ENCODE data around the gene RNF175. TPM values are rescaled to one million over a fixed set of nuclear protein-coding genes. Genes with fewer than 3 reads are reported as not detected.

The RNF175 gene
- total RNA-seq, 2 experiments from 2014 or later: not detected

GRCh38 chr4:153780221-153780620 lies 20.4 kb upstream of the RNF175 start:
- DNase-seq (no peak), ATAC-seq (no peak)
- no peaks in the 10 kb centered on the region for H3K4me1 Mint-ChIP-seq
- no peak overlapping the region for H3K27ac Mint-ChIP-seq
- H3K27me3 Mint-ChIP-seq: peaks cover 68% of the 10 kb centered on the region
- no peak overlapping the region for H3K4me3 Mint-ChIP-seq
- CTCF ChIA-PET: interaction anchor here (1.7 to 1.8 kb wide), 2 partner anchors 10 to 31 kb away, joined by 4 to 6 read pairs; no protein-coding TSS in a partner anchor
- H3K36me3 Mint-ChIP-seq: no peaks in the 10 kb centered on the region
- no peaks in the 10 kb centered on the region for H3K9me3 Mint-ChIP-seq (ENCODE audit: low read depth)

- no peaks in the 10 kb centered on the region for H3K4me1 Mint-ChIP-seq
- H3K27me3 Mint-ChIP-seq: peaks cover 61% of the 10 kb centered on the region
- CTCF ChIA-PET: no interaction called here
- no peak overlapping the region for H3K4me3 Mint-ChIP-seq
- ATAC-seq (no peak), DNase-seq (no peak)
- H3K27ac Mint-ChIP-seq: no peak overlapping the region
- H3K36me3 Mint-ChIP-seq: no peaks in the 10 kb centered on the region
- H3K9me3 Mint-ChIP-seq (ENCODE audit: low read depth): no peaks in the 10 kb centered on the region
These were observed 18.6 kb upstream of the RNF175 start for GRCh38 chr4:153778383-153778782.

DNA sequence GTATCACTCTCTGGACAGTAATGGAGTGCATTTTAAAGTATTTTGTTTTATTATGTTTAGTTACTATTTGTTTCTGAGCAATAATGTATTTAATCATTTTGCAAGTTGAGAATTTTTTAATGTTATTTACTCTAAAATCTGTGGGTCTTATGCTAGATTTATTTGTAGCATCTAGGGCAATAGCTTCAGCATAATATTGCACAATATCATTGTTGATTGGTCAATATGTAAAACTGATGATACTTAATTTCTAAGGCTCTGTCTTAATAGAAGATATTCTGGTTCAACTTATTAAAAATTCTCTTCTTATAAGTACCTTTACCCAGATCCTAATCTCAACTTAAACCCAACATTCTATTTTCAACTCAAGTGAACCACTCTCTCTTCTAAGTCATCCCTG lies 17.6 kb upstream of the RNF175 start:
- Mint-ChIP-seq H3K27ac (no peak overlapping the region), H3K9me3 (ENCODE audit: low read depth) (no peaks in the 10 kb centered on the region), H3K27me3 (peaks cover 63% of the 10 kb centered on the region)

GRCh38 chr4:153776601-153777000 lies 16.8 kb upstream of the RNF175 start:
- CTCF ChIA-PET: no interaction called here
- DNase-seq (no peak), ATAC-seq (no peak)
- peaks cover 63% of the 10 kb centered on the region for H3K27me3 Mint-ChIP-seq
- H3K27ac Mint-ChIP-seq: no peak overlapping the region
- no peaks in the 10 kb centered on the region for H3K4me1 Mint-ChIP-seq
- no peak overlapping the region for H3K4me3 Mint-ChIP-seq
- no peaks in the 10 kb centered on the region for H3K36me3 Mint-ChIP-seq
- H3K9me3 Mint-ChIP-seq (ENCODE audit: low read depth): no peaks in the 10 kb centered on the region

More for the DNA sequence above, 17.6 kb upstream of the RNF175 start:
- CTCF ChIA-PET: no interaction called here
- DNase-seq: no peak
- H3K4me3 Mint-ChIP-seq: no peak overlapping the region
- H3K4me1 Mint-ChIP-seq: no peaks in the 10 kb centered on the region
- no peaks in the 10 kb centered on the region for H3K36me3 Mint-ChIP-seq
- ATAC-seq: no peak

- Mint-ChIP-seq H3K4me1 (no peaks in the 10 kb centered on the region), H3K4me3 (no peak overlapping the region), H3K36me3 (no peaks in the 10 kb centered on the region), H3K27me3 (peaks cover 57% of the 10 kb centered on the region), H3K9me3 (ENCODE audit: low read depth) (no peaks in the 10 kb centered on the region), H3K27ac (no peak overlapping the region)
- no peak for DNase-seq
- ATAC-seq: no peak
- CTCF ChIA-PET: no interaction called here
These were observed 13.4 kb upstream of the RNF175 start for GRCh38 chr4:153773236-153773690.

DNA sequence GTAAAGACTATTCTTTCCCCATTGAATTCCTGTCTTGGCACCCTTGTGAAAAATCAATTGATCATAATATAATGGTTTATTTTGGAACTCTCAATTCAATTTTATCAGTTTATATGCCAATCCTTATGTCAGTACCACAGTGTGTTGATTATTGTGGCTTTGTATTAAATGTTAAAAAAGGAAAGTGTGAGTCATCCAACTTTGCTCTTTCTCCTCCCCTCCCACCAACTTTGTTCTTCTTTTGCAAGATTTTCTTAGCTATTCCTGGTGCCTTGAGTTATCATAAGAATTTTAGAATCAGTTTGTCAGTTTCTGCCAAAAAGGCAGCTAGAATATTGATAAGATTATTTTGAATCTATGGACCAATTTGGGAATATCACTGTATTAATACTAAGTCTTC lies 11.2 kb upstream of the RNF175 start:
- Mint-ChIP-seq H3K9me3 (ENCODE audit: low read depth) (no peaks in the 10 kb centered on the region), H3K27ac (no peak overlapping the region), H3K4me1 (no peaks in the 10 kb centered on the region), H3K4me3 (no peak overlapping the region), H3K27me3 (peaks cover 44% of the 10 kb centered on the region), H3K36me3 (no peaks in the 10 kb centered on the region)
- CTCF ChIA-PET: no interaction called here
- DNase-seq (no peak), ATAC-seq (no peak)

- H3K4me3 Mint-ChIP-seq: no peak overlapping the region
- H3K4me1 Mint-ChIP-seq: no peaks in the 10 kb centered on the region
- no peak for DNase-seq
- CTCF ChIA-PET: no interaction called here
- no peaks in the 10 kb centered on the region for H3K9me3 Mint-ChIP-seq (ENCODE audit: low read depth)
- H3K36me3 Mint-ChIP-seq: no peaks in the 10 kb centered on the region
- peaks cover 41% of the 10 kb centered on the region for H3K27me3 Mint-ChIP-seq
- ATAC-seq: no peak
- H3K27ac Mint-ChIP-seq: no peak overlapping the region
These were observed 6.9 kb upstream of the RNF175 start for GRCh38 chr4:153766758-153767157.

GRCh38 chr4:153765894-153766293 lies 6.1 kb upstream of the RNF175 start:
- DNase-seq (no peak), ATAC-seq (no peak)
- Mint-ChIP-seq H3K4me3 (no peak overlapping the region), H3K27me3 (peaks cover 43% of the 10 kb centered on the region), H3K36me3 (no peaks in the 10 kb centered on the region), H3K4me1 (no peaks in the 10 kb centered on the region), H3K27ac (no peak overlapping the region), H3K9me3 (ENCODE audit: low read depth) (no peaks in the 10 kb centered on the region)
- CTCF ChIA-PET: no interaction called here

DNA sequence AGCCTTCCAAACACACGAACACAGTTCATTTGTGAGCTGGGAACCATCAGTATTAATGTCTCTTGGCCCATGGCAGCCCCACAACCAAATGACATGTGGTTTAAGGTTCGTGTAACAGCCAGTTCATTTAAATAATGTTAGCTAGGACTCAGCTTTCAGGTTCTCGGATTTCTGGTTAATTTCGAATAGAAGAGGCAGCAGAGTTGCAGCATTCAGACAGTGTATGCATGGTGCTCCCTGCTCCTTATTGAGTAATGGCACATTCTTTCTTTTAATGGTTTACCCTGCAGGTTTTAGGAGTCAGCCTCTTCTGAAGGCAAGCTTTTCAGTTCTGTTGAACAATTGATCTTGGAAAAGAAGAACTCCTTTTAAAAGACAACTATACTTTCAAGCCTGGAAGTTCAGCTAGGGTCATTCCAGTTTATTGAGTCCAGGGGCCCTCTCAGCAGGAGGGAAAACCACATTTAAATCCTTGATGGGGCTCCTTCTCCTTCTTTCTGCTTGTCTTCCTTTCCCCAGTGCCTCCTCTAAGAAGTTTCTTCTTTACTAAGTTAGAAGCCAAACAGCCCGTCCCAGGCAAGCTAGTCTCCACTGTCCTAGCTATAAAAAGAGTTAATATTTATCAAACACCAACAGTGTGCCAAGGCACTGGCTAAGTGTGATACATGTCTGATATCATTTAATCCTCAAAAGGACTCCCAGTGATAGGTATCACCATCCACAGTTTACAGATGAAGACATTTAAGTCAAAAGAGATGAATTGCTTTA lies 5.0 kb upstream of the RNF175 start:
- no peak overlapping the region for H3K4me3 Mint-ChIP-seq
- DNase-seq (no peak), ATAC-seq (no peak)
- H3K27ac Mint-ChIP-seq: no peak overlapping the region
- CTCF ChIA-PET: interaction anchor here (1.0 to 1.5 kb wide), 3 partner anchors 14 to 21 kb away, joined by 4 read pairs; no protein-coding TSS in a partner anchor
- no peaks in the 10 kb centered on the region for H3K9me3 Mint-ChIP-seq (ENCODE audit: low read depth)
- peaks cover 48% of the 10 kb centered on the region for H3K27me3 Mint-ChIP-seq
- no peaks in the 10 kb centered on the region for H3K4me1 Mint-ChIP-seq
- H3K36me3 Mint-ChIP-seq: no peaks in the 10 kb centered on the region

- no peak overlapping the region for H3K27ac Mint-ChIP-seq
- H3K4me1 Mint-ChIP-seq: no peaks in the 10 kb centered on the region
- no peak overlapping the region for H3K4me3 Mint-ChIP-seq
- no peaks in the 10 kb centered on the region for H3K36me3 Mint-ChIP-seq
- CTCF ChIA-PET: interaction anchor here (0.8 to 1.5 kb wide), 2 partner anchors 14 to 485 kb away, joined by 3 to 4 read pairs; no protein-coding TSS in a partner anchor
- ATAC-seq: no peak
- H3K27me3 Mint-ChIP-seq: peaks cover 54% of the 10 kb centered on the region
- DNase-seq: no peak
- no peaks in the 10 kb centered on the region for H3K9me3 Mint-ChIP-seq (ENCODE audit: low read depth)
These were observed 3.6 kb upstream of the RNF175 start for GRCh38 chr4:153763404-153763803.

DNA sequence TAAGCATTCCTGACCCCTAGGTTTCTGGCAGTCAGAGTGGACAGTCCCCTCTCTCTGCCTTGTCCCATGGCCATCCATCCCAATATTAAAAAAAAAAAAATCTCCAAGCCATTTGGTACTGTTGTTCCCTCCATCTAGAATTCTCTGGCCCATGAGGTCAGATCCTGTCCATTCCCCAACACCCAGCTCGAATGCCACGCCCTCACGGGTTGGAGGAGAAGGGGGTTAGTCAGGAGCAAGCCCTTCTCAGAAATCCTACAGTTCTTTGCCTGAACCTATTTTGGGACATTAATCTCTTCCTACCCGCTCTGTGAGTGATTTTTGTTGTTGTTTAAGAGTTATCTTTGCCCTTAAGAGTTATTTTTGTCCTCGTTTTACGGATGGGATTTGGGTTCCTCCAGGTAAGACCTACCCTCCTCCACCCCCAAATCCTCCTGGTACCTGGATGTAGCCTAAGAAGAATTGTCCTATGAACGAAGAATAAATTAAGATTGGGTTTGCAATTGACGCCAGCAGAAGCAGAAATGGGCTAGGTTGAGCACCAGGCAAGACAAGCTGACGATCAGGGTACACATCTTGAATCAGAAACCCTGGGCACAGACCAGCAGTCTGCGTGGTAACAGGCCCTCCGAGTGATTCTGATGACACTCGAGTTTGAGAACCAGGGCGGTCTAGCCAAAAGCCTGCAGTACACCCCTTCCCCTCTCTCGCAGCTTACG lies 977 bp downstream of the RNF175 start:
- Mint-ChIP-seq H3K36me3 (no peaks in the 10 kb centered on the region), H3K4me3 (no peak overlapping the region)
- CTCF ChIA-PET: interaction anchor here (0.9 kb wide), 1 partner anchor 9 kb away, joined by 3 read pairs; no protein-coding TSS in a partner anchor

DNA sequence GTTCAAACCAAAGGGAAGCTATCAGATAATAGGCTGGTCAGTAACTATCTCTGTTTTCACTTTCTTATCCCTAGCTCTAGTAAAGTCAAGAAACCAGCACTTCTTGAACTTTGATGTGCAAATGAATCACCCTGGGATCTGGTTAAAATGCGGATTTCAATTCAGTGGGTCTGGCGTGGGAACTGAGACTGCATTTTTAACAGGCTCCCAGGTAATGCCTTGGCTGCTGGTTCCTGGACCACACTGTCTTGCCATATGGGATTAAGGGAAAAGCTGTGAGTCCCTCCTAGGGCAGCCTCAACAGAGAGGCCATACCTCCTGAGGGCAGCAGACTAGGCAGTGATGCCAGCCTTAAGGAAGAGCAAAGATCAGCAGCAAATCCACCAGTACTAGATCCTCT lies 1.7 kb downstream of the RNF175 start:
- H3K36me3 Mint-ChIP-seq: no peaks in the 10 kb centered on the region
- no peak for ATAC-seq
- no peaks in the 10 kb centered on the region for H3K9me3 Mint-ChIP-seq (ENCODE audit: low read depth)
- no peak for DNase-seq
- CTCF ChIA-PET: interaction anchor here (0.9 kb wide), 1 partner anchor 9 kb away, joined by 3 read pairs; no protein-coding TSS in a partner anchor
- H3K27me3 Mint-ChIP-seq: peaks cover 75% of the 10 kb centered on the region
- H3K4me1 Mint-ChIP-seq: no peaks in the 10 kb centered on the region
- no peak overlapping the region for H3K4me3 Mint-ChIP-seq
- no peak overlapping the region for H3K27ac Mint-ChIP-seq

More for the DNA sequence above, 977 bp downstream of the RNF175 start:
- no peak for DNase-seq
- H3K4me1 Mint-ChIP-seq: no peaks in the 10 kb centered on the region
- no peak overlapping the region for H3K27ac Mint-ChIP-seq
- H3K9me3 Mint-ChIP-seq (ENCODE audit: low read depth): no peaks in the 10 kb centered on the region
- peaks cover 80% of the 10 kb centered on the region for H3K27me3 Mint-ChIP-seq
- ATAC-seq: no peak

DNA sequence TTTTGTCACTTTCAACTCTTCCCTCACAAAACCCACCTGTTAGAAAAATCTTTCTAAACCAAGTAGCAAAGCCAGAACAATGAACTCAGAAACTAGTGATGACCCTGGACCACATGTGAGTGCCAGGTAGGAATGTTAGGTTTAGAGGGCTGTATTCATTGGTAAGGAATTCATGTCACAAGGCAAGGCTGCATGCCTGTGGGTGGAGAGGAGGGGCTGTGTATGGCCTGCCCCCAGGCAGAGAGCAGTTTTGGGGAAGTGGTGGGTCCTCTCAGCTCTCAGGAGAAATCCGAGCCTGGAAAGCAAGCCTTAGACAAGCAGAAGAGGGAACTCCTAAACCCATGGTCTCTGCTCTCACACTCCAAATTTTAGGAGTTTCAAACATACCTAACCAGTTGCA lies 2.4 kb downstream of the RNF175 start:
- Mint-ChIP-seq H3K4me1 (no peaks in the 10 kb centered on the region), H3K4me3 (no peak overlapping the region), H3K9me3 (ENCODE audit: low read depth) (no peaks in the 10 kb centered on the region), H3K36me3 (no peaks in the 10 kb centered on the region), H3K27me3 (peaks cover 75% of the 10 kb centered on the region), H3K27ac (no peak overlapping the region)
- no peak for DNase-seq
- CTCF ChIA-PET: no interaction called here
- ATAC-seq: no peak

- no peak overlapping the region for H3K4me3 Mint-ChIP-seq
- DNase-seq (no peak), ATAC-seq (no peak)
- no peaks in the 10 kb centered on the region for H3K36me3 Mint-ChIP-seq
- H3K9me3 Mint-ChIP-seq (ENCODE audit: low read depth): no peaks in the 10 kb centered on the region
- no peak overlapping the region for H3K27ac Mint-ChIP-seq
- CTCF ChIA-PET: no interaction called here
- no peaks in the 10 kb centered on the region for H3K4me1 Mint-ChIP-seq
- peaks cover 69% of the 10 kb centered on the region for H3K27me3 Mint-ChIP-seq
These were observed 4.6 kb downstream of the RNF175 start for GRCh38 chr4:153755186-153755585.
